NCI-H2196 treated with DMSO at 0.1 percent for 48 hours (cell line): Measurements from ENCODE around the gene GNG2.

Source experiments
- DNase-seq: peaks from one replicate; lab custom pipeline; 2025; ENCODE audit not compliant: unreplicated experiment; lab: John Stamatoyannopoulos, UW

GNG2 gene

DNA sequence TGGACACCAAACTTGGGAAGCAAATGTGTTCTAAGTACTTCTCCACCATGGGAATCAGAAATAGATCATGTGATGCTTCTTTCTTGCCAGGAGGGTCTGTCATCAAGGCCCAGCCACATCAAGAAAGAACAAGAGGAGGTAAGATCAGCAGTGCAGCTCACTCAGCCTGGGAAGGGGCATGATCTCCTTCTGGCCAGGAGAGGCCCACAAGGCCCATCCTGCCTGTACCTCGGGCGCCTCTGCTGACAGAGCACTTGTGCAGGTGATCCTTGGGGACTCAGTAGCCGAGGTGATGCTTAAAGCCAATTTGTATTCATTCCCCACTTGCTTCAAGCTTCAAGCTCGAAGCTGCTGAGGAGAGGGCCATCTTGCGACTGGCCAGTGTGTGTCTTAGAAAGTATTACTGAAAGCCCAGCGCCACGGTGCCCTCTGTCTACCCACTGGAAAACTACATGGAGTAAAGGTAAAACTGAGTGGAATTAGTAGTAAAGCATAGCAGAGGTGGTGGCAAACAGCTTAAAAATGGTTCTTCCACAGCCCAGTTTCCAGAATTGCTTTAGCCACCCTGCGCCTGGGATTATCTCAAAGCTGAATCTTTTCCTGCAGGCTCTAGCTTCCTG lies 155.1 kb downstream of the GNG2 start:
- no peak for DNase-seq

DNA sequence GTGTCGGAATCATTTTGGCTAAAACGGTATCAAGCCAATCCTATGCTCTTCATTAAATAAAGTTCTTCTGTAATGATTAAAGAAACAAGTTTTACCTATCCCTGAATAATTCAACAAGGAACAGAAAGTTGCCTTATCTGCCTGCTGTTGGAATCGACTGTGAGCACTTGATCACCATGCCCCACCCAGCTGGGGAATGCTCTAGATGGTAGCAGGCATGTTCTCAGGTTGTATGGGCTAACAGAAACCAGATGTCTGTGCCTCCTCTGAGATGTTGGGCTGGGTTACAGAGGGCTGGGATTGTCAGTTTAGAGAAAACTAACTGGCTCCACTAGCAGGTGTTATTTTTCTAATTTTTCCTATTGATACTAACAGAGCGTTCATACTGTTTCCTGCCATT lies 157.8 kb downstream of the GNG2 start:
- no peak for DNase-seq

DNA sequence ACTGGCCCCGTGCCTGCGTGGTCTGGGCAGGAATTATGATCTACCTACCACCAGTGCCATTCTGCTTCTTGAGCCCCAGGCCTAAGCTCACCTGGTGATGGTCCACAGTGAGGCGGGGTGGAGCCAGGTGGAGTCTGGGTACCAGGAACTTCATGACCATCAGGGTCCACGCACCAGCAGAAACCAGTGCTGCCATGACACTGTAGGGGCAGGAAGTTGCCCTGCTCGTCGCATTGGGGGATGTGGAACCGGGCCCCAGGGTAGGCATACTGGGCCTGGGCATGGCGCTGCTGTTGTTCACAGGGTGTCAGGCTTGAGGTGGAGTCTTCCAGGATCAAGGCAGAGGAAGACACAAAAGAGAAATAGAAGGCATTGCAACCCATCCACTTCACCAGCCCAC lies 158.6 kb downstream of the GNG2 start:
- DNase-seq, result no peak
